HEK293T (cell line): ENCODE measurements around the gene RIMBP2.

Experiments
- CTCF ChIA-PET: fragments of 350-600 bp; formaldehyde crosslinking; extraction: SDS; loops from one replicate; lab custom pipeline; 2021; ENCODE audit warnings: antibody characterized with exemption, inconsistent platforms; lab: Yijun Ruan, JAX
- POLR2A ChIA-PET: fragments of 350-600 bp; formaldehyde crosslinking; extraction: SDS; loops from one replicate; lab custom pipeline; 2020; ENCODE audit warnings: antibody characterized with exemption, inconsistent platforms; lab: Yijun Ruan, JAX
- DNase-seq: peaks from one replicate; pipeline ENCODE4 v3.0.0; 2012; ENCODE audit warnings: mixed read lengths; ENCODE audit errors: extremely low spot score
- ARNT ChIP-seq: fragments of 450-650 bp; IDR thresholded peaks from 2 replicates; pipeline ENCODE4 v1.6.1; 2017; ENCODE audit warnings: mild to moderate bottlenecking
- BHLHE40 ChIP-seq: fragments of 450-650 bp; IDR thresholded peaks from 2 replicates; pipeline ENCODE4 v1.6.1; 2016; ENCODE audit warnings: mild to moderate bottlenecking, moderate library complexity, borderline replicate concordance
- CTBP1 ChIP-seq: fragments of 450-650 bp; IDR thresholded peaks from 2 replicates; pipeline ENCODE4 v1.6.1; 2016; ENCODE audit warnings: borderline replicate concordance
- ELF4 ChIP-seq: fragments of 450-650 bp; IDR thresholded peaks from 2 replicates; pipeline ENCODE4 v1.6.1; 2017; ENCODE audit warnings: antibody characterized with exemption
- FOXA1 ChIP-seq: fragments of 450-650 bp; IDR thresholded peaks from 2 replicates; pipeline ENCODE4 v1.6.1; 2016; ENCODE audit warnings: mild to moderate bottlenecking
- FOXK2 ChIP-seq: fragments of 450-650 bp; IDR thresholded peaks from 2 replicates; pipeline ENCODE4 v1.6.1; 2016; ENCODE audit warnings: mild to moderate bottlenecking
- FOXM1 ChIP-seq: fragments of 450-650 bp; IDR thresholded peaks from 2 replicates; pipeline ENCODE4 v1.6.1; 2017; ENCODE audit warnings: mild to moderate bottlenecking, borderline replicate concordance
- HDGF ChIP-seq: fragments of 450-650 bp; IDR thresholded peaks from 2 replicates; pipeline ENCODE4 v1.6.1; 2017; ENCODE audit warnings: antibody characterized with exemption, borderline replicate concordance
- L3MBTL2 ChIP-seq: fragments of 450-650 bp; conservative IDR thresholded peaks from 2 replicates; pipeline ENCODE4 v1.6.1; 2016; ENCODE audit warnings: mild to moderate bottlenecking
- LEF1 ChIP-seq: fragments of 450-650 bp; IDR thresholded peaks from 2 replicates; pipeline ENCODE4 v1.6.1; 2017; ENCODE audit warnings: mild to moderate bottlenecking, borderline replicate concordance
- NFRKB ChIP-seq: fragments of 450-650 bp; IDR thresholded peaks from 2 replicates; pipeline ENCODE4 v1.6.1; 2016; ENCODE audit warnings: mild to moderate bottlenecking, moderate library complexity
- SP1 ChIP-seq: fragments of 450-650 bp; IDR thresholded peaks from 2 replicates; pipeline ENCODE4 v1.6.1; 2017
- SUZ12 ChIP-seq: fragments of 450-650 bp; IDR thresholded peaks from 2 replicates; pipeline ENCODE4 v1.6.1; 2016; ENCODE audit warnings: mild to moderate bottlenecking
- TARDBP ChIP-seq: fragments of 450-650 bp; IDR thresholded peaks from 2 replicates; pipeline ENCODE4 v1.6.1; 2016
- ZNF384 ChIP-seq: fragments of 450-650 bp; IDR thresholded peaks from 2 replicates; pipeline ENCODE4 v1.6.1; 2016
- TF ChIP-seq, protein P1 (sequence below): fragments of 450-650 bp; IDR thresholded peaks from 2 replicates; pipeline ENCODE4 v1.6.1; 2016

RIMBP2 gene

DNA sequence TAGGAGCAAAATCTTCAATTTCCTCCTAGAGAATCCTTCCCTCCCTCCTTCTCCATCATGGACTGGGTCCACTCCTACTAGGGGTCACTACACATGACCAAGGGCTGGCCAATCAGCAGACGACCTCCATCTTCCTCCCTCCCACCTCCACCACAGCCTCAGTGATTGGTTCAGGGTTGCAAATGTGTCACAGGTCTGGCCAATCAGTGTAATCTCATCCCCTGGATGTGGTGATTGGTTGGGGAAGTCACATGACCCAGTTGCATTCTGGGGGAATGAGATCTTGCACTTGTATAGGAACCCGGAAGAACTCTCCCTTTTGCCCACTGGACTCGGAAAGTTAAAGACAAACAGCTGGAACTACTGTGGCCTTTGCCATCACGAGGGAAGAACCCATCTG is 209.3 kb downstream of the RIMBP2 start:
- ChIA-PET CTCF (no interaction called here), POLR2A (no interaction called here)
- DNase-seq, result no peak
- TF ChIP-seq LEF1, result no peak
- no peak for TF ChIP-seq SP1
- TF ChIP-seq HDGF, result no peak
- TF ChIP-seq BHLHE40, result no peak

DNA sequence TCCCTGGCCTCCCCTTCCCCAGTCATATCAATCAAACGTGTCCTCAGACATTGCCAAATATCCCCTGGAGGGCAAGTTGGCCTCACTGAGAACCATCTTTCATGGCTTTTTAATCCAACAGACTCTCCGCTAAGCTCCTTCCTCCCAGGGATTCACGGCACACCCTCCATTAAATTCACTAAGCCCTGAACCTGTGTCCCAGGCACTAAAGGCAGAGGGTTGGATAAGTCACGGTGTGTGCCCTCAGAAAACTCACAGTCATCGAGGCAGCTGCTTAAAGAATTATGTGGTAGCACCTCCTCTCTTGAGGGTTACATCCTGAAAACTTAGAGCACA is 211.3 kb downstream of the RIMBP2 start:
- TF ChIP-seq L3MBTL2, result no peak
- no peak for TF ChIP-seq HDGF
- TF ChIP-seq, protein P1, sequence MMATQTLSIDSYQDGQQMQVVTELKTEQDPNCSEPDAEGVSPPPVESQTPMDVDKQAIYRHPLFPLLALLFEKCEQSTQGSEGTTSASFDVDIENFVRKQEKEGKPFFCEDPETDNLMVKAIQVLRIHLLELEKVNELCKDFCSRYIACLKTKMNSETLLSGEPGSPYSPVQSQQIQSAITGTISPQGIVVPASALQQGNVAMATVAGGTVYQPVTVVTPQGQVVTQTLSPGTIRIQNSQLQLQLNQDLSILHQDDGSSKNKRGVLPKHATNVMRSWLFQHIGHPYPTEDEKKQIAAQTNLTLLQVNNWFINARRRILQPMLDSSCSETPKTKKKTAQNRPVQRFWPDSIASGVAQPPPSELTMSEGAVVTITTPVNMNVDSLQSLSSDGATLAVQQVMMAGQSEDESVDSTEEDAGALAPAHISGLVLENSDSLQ, result no peak
- no peak for TF ChIP-seq FOXK2
- TF ChIP-seq CTBP1, result no peak
- TF ChIP-seq TARDBP, result no peak
- no peak for TF ChIP-seq BHLHE40
- TF ChIP-seq FOXM1, result no peak
- TF ChIP-seq NFRKB, result no peak
- TF ChIP-seq LEF1, result no peak
- no peak for TF ChIP-seq SUZ12
- TF ChIP-seq ZNF384, result no peak
- TF ChIP-seq ARNT, result no peak
- TF ChIP-seq SP1, result no peak
- TF ChIP-seq FOXA1, result no peak
- no peak for TF ChIP-seq ELF4
- CTCF ChIA-PET, result no interaction called here
- DNase-seq, result no peak
- POLR2A ChIA-PET, result no interaction called here

DNA sequence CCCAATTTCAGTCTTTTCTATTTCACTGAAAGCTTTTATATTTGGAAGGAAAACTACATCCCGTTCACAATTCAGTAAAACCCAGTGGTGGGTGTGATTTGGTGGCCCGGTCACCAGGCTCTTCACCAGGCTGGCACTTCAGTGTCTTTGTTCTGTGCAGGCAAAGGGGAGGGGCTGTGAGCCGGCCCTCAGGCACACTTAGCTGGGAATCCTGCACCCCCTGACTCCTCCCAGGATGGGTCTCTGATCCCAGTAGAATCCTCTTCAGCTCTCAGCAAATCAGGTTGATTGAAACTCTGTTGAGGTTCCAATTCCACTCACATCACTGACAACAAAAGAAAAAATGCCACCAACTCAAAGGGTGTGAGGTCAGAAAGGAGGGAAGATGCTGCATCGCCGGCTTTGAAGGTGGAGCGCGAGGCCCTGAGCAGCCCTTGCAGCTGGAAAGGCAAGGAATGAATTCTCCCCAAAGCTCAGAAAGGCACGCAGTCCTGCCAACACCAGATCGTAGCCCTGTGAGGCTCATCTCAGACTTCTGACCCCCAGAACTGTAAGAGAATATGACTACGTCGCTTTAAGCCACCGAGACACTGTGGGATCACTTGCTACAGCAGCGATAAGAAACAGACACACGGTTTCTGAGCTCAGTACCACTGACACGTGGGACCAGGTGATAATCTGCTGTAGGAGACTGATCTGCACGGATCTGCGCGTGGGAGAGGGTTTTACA is 211.8 kb downstream of the RIMBP2 start:
- TF ChIP-seq LEF1 (no peak), HDGF (no peak), FOXM1 (no peak), FOXK2 (no peak), CTBP1 (no peak), SUZ12 (no peak), SP1 (no peak), BHLHE40 (no peak), TARDBP (no peak), ZNF384 (no peak), NFRKB (no peak), ELF4 (no peak), FOXA1 (no peak), L3MBTL2 (no peak), ARNT (no peak)
- TF ChIP-seq, protein P1, result no peak
- CTCF ChIA-PET, result no interaction called here
- POLR2A ChIA-PET, result no interaction called here

DNA sequence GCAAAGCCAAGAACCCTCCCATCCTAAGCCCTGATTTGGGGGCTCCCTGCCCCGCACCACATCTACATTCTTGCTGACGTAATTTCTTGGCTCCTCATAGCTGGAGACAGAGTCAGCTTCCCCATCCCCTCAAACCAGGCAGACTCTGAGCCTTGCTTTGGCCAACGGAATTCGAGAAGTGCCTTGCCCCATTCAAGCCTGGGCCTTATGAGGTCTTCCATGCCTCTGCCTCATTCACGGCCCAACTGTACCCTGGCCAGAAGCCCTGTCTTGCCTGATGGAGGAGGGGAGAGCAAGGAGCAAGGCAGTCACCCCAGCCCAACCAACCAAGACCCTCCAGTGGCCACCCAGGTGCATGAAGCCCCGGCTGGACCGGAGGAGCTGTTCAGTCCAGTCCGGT is 214.3 kb downstream of the RIMBP2 start:
- ChIA-PET POLR2A (no interaction called here), CTCF (no interaction called here)
- TF ChIP-seq SP1 (no peak), L3MBTL2 (no peak), CTBP1 (no peak), BHLHE40 (no peak), SUZ12 (no peak), HDGF (no peak), TARDBP (no peak)
- TF ChIP-seq, protein P1, result no peak
- DNase-seq, result no peak

More for the DNA sequence above, 211.8 kb downstream of the RIMBP2 start:
- no peak for DNase-seq

DNA sequence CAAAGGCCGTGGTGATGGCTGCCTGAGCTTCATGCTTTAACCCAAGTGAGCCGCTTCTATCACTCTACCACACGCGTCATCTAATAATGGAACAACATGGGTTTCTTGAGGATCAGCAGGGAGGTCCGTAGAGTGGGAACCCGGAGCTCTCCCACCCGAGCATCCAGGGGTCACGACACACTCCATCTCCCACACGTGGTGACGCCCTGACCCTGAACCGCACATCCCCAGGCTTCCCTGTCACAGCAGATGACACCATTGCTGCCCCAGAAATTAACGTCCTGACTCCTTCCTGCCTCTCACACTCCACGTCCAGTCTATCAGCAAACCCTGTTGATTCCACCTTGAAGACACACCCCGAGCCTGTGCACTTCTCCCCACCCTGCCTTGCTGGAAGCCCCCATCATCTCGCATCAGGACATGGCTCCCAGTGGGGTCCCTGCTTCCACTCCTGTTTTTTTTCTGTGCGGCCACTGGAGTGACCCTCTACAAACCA is 215.2 kb downstream of the RIMBP2 start:
- no peak for DNase-seq
- ChIA-PET POLR2A (no interaction called here), CTCF (no interaction called here)
- TF ChIP-seq FOXA1, result no peak
- no peak for TF ChIP-seq LEF1
- no peak for TF ChIP-seq TARDBP
- TF ChIP-seq ELF4, result no peak
- no peak for TF ChIP-seq FOXM1
- no peak for TF ChIP-seq ARNT
- no peak for TF ChIP-seq BHLHE40

DNA sequence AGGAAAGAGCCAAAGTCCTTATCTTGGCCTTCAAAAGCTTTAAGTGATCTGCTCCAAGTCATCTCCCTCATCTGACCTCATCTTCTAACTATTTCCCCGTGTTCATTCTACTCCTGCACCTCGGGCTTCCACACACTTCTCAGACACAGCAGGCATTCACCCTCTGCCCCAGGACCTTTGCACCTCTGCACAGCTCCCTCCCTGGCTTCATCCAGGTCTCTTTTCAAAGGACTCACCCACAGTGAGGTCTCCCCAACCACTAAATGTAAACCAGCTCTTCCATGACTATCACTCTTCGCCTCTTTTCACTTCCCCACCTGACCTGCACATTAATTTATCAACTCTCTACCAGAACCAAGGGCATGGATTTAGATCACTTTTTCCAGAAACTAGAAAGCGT is 216.6 kb downstream of the RIMBP2 start:
- no peak for TF ChIP-seq ARNT
- TF ChIP-seq, protein P1, result no peak
- no peak for TF ChIP-seq ZNF384
- no peak for TF ChIP-seq SP1
- no peak for TF ChIP-seq BHLHE40
- no peak for TF ChIP-seq CTBP1
- no peak for TF ChIP-seq LEF1
- TF ChIP-seq FOXM1, result no peak
- TF ChIP-seq FOXK2, result no peak
- no peak for TF ChIP-seq NFRKB
- no peak for TF ChIP-seq SUZ12
- no peak for TF ChIP-seq ELF4
- ChIA-PET CTCF (no interaction called here), POLR2A (no interaction called here)
- no peak for DNase-seq
